ENCODE data around the gene POLR1F.

The POLR1F gene

DNA sequence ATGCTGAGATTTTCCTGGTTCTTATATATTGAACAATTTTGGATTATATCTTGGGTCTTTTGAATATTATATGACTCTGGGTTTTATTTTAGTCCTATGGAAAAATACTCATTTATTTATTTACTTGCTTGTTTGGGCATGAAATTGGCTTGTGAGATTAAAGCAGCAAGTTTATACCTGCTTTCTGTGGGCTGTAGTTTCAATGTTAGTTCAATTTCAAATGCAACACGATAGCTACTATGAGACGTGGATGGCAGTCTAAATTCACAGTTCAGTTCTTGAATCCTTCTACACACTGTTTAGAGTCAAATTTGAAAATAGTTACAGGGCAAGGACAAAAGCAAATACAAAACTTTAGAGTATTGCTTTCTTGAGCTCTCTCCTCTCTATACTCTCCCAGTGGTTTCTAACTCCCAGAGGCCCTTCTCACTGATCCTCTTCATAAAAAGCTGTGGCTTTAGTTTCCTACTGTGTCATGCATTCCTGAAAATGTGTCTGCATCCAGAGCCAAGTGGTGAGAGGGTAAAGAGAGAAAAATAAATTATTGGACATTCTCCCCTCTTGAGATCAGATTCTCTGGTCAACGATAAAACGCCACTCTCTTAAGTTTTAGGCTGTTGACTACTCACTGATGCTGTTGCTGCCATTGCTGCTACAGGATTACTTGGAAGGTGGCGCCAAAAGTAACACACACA is 34.4 kb downstream of the POLR1F start:
- H3K36me3 ChIP-seq = no peaks in the 10 kb centered on the region
- TF ChIP-seq, protein P1, sequence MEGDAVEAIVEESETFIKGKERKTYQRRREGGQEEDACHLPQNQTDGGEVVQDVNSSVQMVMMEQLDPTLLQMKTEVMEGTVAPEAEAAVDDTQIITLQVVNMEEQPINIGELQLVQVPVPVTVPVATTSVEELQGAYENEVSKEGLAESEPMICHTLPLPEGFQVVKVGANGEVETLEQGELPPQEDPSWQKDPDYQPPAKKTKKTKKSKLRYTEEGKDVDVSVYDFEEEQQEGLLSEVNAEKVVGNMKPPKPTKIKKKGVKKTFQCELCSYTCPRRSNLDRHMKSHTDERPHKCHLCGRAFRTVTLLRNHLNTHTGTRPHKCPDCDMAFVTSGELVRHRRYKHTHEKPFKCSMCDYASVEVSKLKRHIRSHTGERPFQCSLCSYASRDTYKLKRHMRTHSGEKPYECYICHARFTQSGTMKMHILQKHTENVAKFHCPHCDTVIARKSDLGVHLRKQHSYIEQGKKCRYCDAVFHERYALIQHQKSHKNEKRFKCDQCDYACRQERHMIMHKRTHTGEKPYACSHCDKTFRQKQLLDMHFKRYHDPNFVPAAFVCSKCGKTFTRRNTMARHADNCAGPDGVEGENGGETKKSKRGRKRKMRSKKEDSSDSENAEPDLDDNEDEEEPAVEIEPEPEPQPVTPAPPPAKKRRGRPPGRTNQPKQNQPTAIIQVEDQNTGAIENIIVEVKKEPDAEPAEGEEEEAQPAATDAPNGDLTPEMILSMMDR (IDR thresholded peaks at IDR 0.05) = no peak
- no peak overlapping the region for H3K27ac ChIP-seq
- H3K4me1 ChIP-seq (ENCODE audit: control insufficient read depth in 1 of 2, insufficient read depth in 1 of 2, low read depth in 1 of 2, low read length in 1 of 2) = no peaks in the 10 kb centered on the region
- no peaks in the 10 kb centered on the region for H3K27me3 ChIP-seq
- H3K4me3 ChIP-seq (ENCODE audit: low read depth in 1 of 2, low read length in 1 of 2) = no peak overlapping the region
- no peaks in the 10 kb centered on the region for H3K9me3 ChIP-seq

DNA sequence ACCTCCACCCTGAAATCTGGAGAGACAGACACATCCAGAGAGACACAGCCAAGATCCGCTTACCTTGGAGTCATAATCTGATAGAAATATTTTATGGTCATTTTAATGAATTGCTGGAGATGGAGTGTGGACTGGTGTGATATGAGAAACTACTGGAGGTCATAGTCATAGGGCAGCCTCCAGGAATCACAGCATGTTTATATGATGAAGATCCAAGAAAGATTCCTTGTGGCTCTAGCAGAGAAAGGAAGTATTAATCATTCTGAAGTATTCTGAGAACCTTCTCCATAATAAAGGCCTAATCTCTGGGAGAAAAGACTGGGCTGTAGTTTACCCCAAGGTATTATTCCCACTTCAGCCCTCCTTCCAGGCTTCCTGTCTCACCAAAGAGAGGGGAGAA is 38.0 kb downstream of the POLR1F start:
- H3K4me3 ChIP-seq (ENCODE audit: low read depth in 1 of 2, low read length in 1 of 2) = no peak overlapping the region
- H3K27ac ChIP-seq = no peak overlapping the region
- TF ChIP-seq, protein P1 (IDR thresholded peaks at IDR 0.05) = no peak
- H3K9me3 ChIP-seq = no peaks in the 10 kb centered on the region
- no peaks in the 10 kb centered on the region for H3K4me1 ChIP-seq (ENCODE audit: control insufficient read depth in 1 of 2, insufficient read depth in 1 of 2, low read depth in 1 of 2, low read length in 1 of 2)
- H3K27me3 ChIP-seq = no peaks in the 10 kb centered on the region
- H3K36me3 ChIP-seq = no peaks in the 10 kb centered on the region

DNA sequence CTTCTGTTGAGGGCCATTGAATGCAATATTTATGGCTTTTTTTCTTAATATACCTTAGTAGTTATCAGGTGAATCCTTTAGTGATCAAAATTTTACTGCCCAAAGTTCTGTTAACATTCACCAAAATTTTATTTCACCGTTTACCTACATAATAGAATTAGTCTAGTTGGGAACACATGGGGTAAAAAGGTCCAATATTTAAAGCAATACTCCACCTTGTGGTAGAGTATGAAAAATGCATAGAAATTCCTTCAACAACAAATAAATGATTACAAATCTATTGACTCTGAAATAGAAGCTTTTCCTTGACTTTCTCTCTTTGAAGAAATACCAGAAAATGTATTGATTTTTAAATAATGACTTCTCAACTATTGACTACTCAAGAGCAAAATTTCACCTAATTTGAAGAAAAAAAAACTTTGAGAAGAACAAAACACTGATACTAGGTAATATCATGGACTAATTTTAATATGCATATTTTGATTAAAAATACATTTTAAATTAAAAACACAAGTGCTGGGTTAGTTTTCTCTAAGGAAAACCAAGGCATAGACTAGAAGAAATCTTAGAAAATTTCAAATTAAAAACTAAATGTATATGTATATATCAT is 43.3 kb downstream of the POLR1F start:
- H3K4me3 ChIP-seq (ENCODE audit: low read depth in 1 of 2, low read length in 1 of 2) = no peak overlapping the region
- H3K4me1 ChIP-seq (ENCODE audit: control insufficient read depth in 1 of 2, insufficient read depth in 1 of 2, low read depth in 1 of 2, low read length in 1 of 2) = no peaks in the 10 kb centered on the region
- H3K36me3 ChIP-seq = no peaks in the 10 kb centered on the region
- no peaks in the 10 kb centered on the region for H3K9me3 ChIP-seq
- TF ChIP-seq, protein P1 (IDR thresholded peaks at IDR 0.05) = no peak
- no peaks in the 10 kb centered on the region for H3K27me3 ChIP-seq
- no peak overlapping the region for H3K27ac ChIP-seq

DNA sequence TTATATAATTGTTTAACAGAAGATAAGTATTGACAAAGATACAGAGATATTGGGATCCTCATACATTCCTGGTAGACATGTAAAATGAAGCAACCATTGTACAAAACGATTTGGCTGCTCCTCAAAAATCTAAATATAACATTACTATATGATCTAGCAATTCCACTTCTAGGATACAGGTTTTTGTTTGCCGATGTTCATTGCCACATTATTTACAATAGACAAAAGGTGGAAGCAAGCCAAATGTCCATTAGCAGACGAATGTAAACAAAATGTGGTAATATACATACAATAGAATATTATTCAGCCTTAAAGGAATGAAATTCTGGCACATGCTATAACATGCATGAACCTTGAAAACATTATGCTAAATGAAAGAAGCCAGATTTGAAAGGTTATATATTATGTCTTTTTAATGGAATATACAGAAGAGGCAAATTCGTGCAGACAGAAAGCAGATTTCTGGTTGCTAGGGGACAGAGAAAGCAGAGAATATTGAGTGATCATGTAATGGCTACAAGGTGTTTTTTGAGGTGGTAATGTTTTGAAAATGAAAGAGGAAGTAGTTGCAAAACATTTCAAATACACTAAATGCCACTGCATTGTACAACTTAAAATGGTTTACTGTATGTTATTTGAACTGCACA is 44.9 kb downstream of the POLR1F start:
- TF ChIP-seq, protein P1 (IDR thresholded peaks at IDR 0.05) = no peak
- no peaks in the 10 kb centered on the region for H3K27me3 ChIP-seq
- no peaks in the 10 kb centered on the region for H3K9me3 ChIP-seq
- no peaks in the 10 kb centered on the region for H3K36me3 ChIP-seq
- H3K4me1 ChIP-seq (ENCODE audit: control insufficient read depth in 1 of 2, insufficient read depth in 1 of 2, low read depth in 1 of 2, low read length in 1 of 2) = no peaks in the 10 kb centered on the region
- no peak overlapping the region for H3K4me3 ChIP-seq (ENCODE audit: low read depth in 1 of 2, low read length in 1 of 2)
- H3K27ac ChIP-seq = no peak overlapping the region

DNA sequence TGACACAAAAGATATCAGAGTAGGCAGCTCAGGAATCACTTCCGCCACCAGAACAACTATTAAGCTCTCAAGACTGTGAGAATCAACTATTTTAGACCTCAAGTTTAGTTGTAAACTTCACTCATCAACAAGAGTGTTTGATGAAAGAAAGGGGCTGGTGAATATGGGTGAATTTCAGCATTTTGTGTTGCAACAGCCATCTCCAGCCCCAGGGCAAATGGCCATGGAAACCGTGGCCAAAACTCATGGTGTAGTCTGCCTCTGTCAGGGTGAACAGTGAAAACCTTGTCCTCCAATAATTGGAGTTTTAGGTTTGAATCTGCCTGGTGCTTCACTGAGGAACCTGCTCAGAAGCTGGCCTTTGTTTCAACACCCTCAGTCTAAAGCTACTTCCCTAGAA is 60.0 kb downstream of the POLR1F start:
- H3K36me3 ChIP-seq = no peaks in the 10 kb centered on the region
- TF ChIP-seq, protein P1 (IDR thresholded peaks at IDR 0.05) = no peak
- no peaks in the 10 kb centered on the region for H3K4me1 ChIP-seq (ENCODE audit: control insufficient read depth in 1 of 2, insufficient read depth in 1 of 2, low read depth in 1 of 2, low read length in 1 of 2)
- no peak overlapping the region for H3K27ac ChIP-seq
- H3K27me3 ChIP-seq = no peaks in the 10 kb centered on the region
- H3K4me3 ChIP-seq (ENCODE audit: low read depth in 1 of 2, low read length in 1 of 2) = no peak overlapping the region
- no peaks in the 10 kb centered on the region for H3K9me3 ChIP-seq
